H1 (cell line): ENCODE results near the gene TBC1D3B. TPM values are rescaled to one million over a fixed set of nuclear protein-coding genes. Genes with fewer than 3 reads are reported as not detected.

Source experiments
- CTCF ChIA-PET: fragments of 300-600 bp; sonication (Branson Sonifier 250); formaldehyde crosslinking; loops from one replicate; lab custom pipeline; 2021; ENCODE audit not compliant: partially characterized antibody; lab: Charles Lee
- POLR2A ChIA-PET: fragments of 300-600 bp; sonication (Branson Sonifier 250); formaldehyde crosslinking; loops from one replicate; lab custom pipeline; 2021; ENCODE audit warnings: inconsistent platforms; ENCODE audit not compliant: partially characterized antibody; lab: Charles Lee
- DNase-seq, 2 experiments: peaks; one replicate each; pipeline versions ENCODE4 v3.0.0 to v3.0.0-alpha.2; 2010 to 2022; ENCODE audit warnings: low spot score in 2 of 2, low read depth in 1 of 2, mixed read lengths in 1 of 2
- FAIRE-seq: peaks from 2 replicates; lab custom pipeline; 2011; peaks lifted over from hg19 to GRCh38; lab: Jason Lieb, UNC
- H2AFZ ChIP-seq: 2 replicates; pipeline ENCODE4 v1.8.1; 2012; ENCODE audit warnings: low read length, inconsistent platforms
- H2AK5ac ChIP-seq: 2 replicates; pipeline ENCODE4 v1.6.1; 2013; ENCODE audit warnings: low read depth, low read length
- H2BK120ac ChIP-seq: replicated peaks from 2 replicates; pipeline ENCODE3; 2013; ENCODE audit warnings: low read depth, low read length, inconsistent platforms
- H2BK12ac ChIP-seq: 2 replicates; pipeline ENCODE4 v1.6.1; 2013; ENCODE audit warnings: low read depth, low read length
- H2BK15ac ChIP-seq: 2 replicates; pipeline ENCODE4 v1.6.1; 2013; ENCODE audit warnings: low read length
- H2BK20ac ChIP-seq: 2 replicates; pipeline ENCODE4 v1.6.1; 2013; ENCODE audit warnings: low read length
- H2BK5ac ChIP-seq: 2 replicates; pipeline ENCODE4 v1.6.1; 2013; ENCODE audit warnings: low read depth, low read length
- H3K14ac ChIP-seq: 2 replicates; pipeline ENCODE4 v1.6.1; 2013; ENCODE audit warnings: inconsistent platforms; ENCODE audit not compliant: insufficient read length
- H3K18ac ChIP-seq: 2 replicates; pipeline ENCODE4 v1.6.1; 2013; ENCODE audit warnings: low read length; ENCODE audit errors: extremely low read depth
- H3K23ac ChIP-seq: 2 replicates; pipeline ENCODE4 v1.6.1; 2013; ENCODE audit warnings: inconsistent platforms; ENCODE audit not compliant: insufficient read length
- H3K23me2 ChIP-seq: 2 replicates; pipeline ENCODE4 v1.6.1; 2013; ENCODE audit warnings: low read depth, low read length
- H3K27ac ChIP-seq: 2 replicates; pipeline ENCODE4 v1.6.1; 2011; ENCODE audit warnings: low read depth, low read length, inconsistent platforms
- H3K27me3 ChIP-seq, 4 experiments: replicated peaks in 1 of 4; 1 replicate in 1 of 4; 2 replicates in 3 of 4; pipeline versions ENCODE4 v1.6.1 to v1.8.1; 2011 to 2013; ENCODE audit warnings: low read length in 3 of 4, mild to moderate bottlenecking in 3 of 4, inconsistent platforms in 2 of 4, mixed read lengths in 2 of 4, moderate library complexity in 1 of 4; ENCODE audit not compliant: control insufficient read depth in 3 of 4, insufficient read depth in 3 of 4; ENCODE audit errors: extremely low read depth in 1 of 4
- H3K36me3 ChIP-seq, 4 experiments: 2 replicates each; pipeline versions ENCODE4 v1.6.1 to v1.8.1; 2011 to 2013; ENCODE audit warnings: mild to moderate bottlenecking in 4 of 4, low read length in 3 of 4, moderate library complexity in 2 of 4, control low read depth in 1 of 4, inconsistent platforms in 1 of 4; ENCODE audit not compliant: insufficient read depth in 4 of 4, control insufficient read depth in 2 of 4
- H3K4ac ChIP-seq: replicated peaks from 2 replicates; pipeline ENCODE3; 2013; ENCODE audit warnings: low read length, low read depth, mixed read lengths, inconsistent platforms; ENCODE audit not compliant: insufficient read length
- H3K4me1 ChIP-seq, 4 experiments: replicated peaks in 1 of 4; 1 replicate in 1 of 4; 2 replicates in 3 of 4; pipeline versions ENCODE4 v1.6.1 to v1.8.1; 2011 to 2013; ENCODE audit warnings: low read length in 3 of 4, inconsistent platforms in 2 of 4, mixed read lengths in 1 of 4; ENCODE audit not compliant: insufficient read depth in 4 of 4, control insufficient read depth in 3 of 4
- H3K4me2 ChIP-seq, 2 experiments: 2 replicates each; pipeline versions ENCODE4 v1.6.1 to v1.8.1; 2011 to 2013; ENCODE audit warnings: low read depth in 2 of 2, low read length in 2 of 2, control low read depth in 1 of 2, inconsistent platforms in 1 of 2, mild to moderate bottlenecking in 1 of 2; ENCODE audit not compliant: insufficient read depth in 1 of 2
- H3K4me3 ChIP-seq, 4 experiments: fragments of 200-600, 300-600 bp in 1 of 4; sonication (generic), shearing (Covaris generic), sonication (Bioruptor Twin) in 1 of 4; 2 replicates each; pipeline versions ENCODE4 v1.5.1 to v1.8.1; 2011 to 2016; ENCODE audit warnings: low read length in 4 of 4, low read depth in 3 of 4, control low read depth in 2 of 4, inconsistent platforms in 2 of 4, mild to moderate bottlenecking in 2 of 4, mixed read lengths in 1 of 4, moderate library complexity in 1 of 4; ENCODE audit not compliant: insufficient read depth in 2 of 4; ENCODE audit errors: extremely low read depth in 1 of 4
- H3K56ac ChIP-seq: replicated peaks from 2 replicates; pipeline ENCODE3; 2013; ENCODE audit warnings: low read depth, mild to moderate bottlenecking, mixed read lengths, low read length, inconsistent platforms; ENCODE audit not compliant: insufficient read length
- H3K79me1 ChIP-seq: 2 replicates; pipeline ENCODE4 v1.6.1; 2013; ENCODE audit warnings: low read depth, low read length, control low read depth
- H3K79me2 ChIP-seq, 2 experiments: 2 replicates each; pipeline versions ENCODE4 v1.6.1 to v1.8.1; 2012 to 2013; ENCODE audit warnings: low read length in 2 of 2, mild to moderate bottlenecking in 2 of 2, inconsistent platforms in 1 of 2; ENCODE audit not compliant: insufficient read depth in 2 of 2, control insufficient read depth in 1 of 2
- H3K9ac ChIP-seq, 4 experiments: replicated peaks in 1 of 4; 1 replicate in 1 of 4; 2 replicates in 3 of 4; pipeline versions ENCODE4 v1.6.1 to v1.8.1; 2011 to 2013; ENCODE audit warnings: low read depth in 3 of 4, low read length in 3 of 4, control low read depth in 2 of 4, mild to moderate bottlenecking in 2 of 4, moderate library complexity in 2 of 4, inconsistent platforms in 1 of 4; ENCODE audit errors: extremely low read depth in 1 of 4
- H3K9me3 ChIP-seq, 2 experiments: 2 replicates each; pipeline versions ENCODE4 v1.6.1 to v1.8.1; 2012 to 2013; ENCODE audit warnings: mild to moderate bottlenecking in 2 of 2, moderate library complexity in 2 of 2, control low read depth in 1 of 2, inconsistent platforms in 1 of 2, low read depth in 1 of 2, low read length in 1 of 2, mixed read lengths in 1 of 2; ENCODE audit not compliant: insufficient read depth in 2 of 2
- H4K20me1 ChIP-seq, 2 experiments: replicated peaks in 1 of 2; 2 replicates each; pipeline versions ENCODE3 to v1.8.1; 2011 to 2013; ENCODE audit warnings: inconsistent platforms in 2 of 2, low read length in 2 of 2, mild to moderate bottlenecking in 1 of 2; ENCODE audit not compliant: insufficient read depth in 2 of 2, control insufficient read depth in 1 of 2
- H4K5ac ChIP-seq: 2 replicates; pipeline ENCODE4 v1.6.1; 2013; ENCODE audit warnings: low read length, low read depth, mixed read lengths, inconsistent platforms; ENCODE audit not compliant: insufficient read length
- H4K8ac ChIP-seq: 2 replicates; pipeline ENCODE4 v1.8.0; 2013; ENCODE audit warnings: mild to moderate bottlenecking, moderate library complexity, low read length, inconsistent platforms; ENCODE audit not compliant: insufficient read depth; ENCODE audit errors: extremely low read depth
- H4K91ac ChIP-seq: replicated peaks from 2 replicates; pipeline ENCODE3; 2013; ENCODE audit warnings: low read length, mixed read lengths, inconsistent platforms; ENCODE audit not compliant: insufficient read length
- BACH1 ChIP-seq: IDR thresholded peaks from 2 replicates; pipeline ENCODE4 v1.6.1; 2012; ENCODE audit warnings: low read length, improper control_type of control experiment
- BCL11A ChIP-seq, 2 experiments: IDR thresholded peaks; one replicate each; pipeline ENCODE4 v1.6.1; 2011; ENCODE audit warnings: low read depth in 2 of 2, low read length in 2 of 2, mild to moderate bottlenecking in 2 of 2
- CHD1 ChIP-seq: IDR thresholded peaks from 2 replicates; pipeline ENCODE4 v1.6.1; 2012; ENCODE audit warnings: low read depth, low read length, improper control_type of control experiment
- CREB1 ChIP-seq: IDR thresholded peaks from 2 replicates; pipeline ENCODE4 v1.6.1; 2012; ENCODE audit warnings: inconsistent platforms
- JUN ChIP-seq: IDR thresholded peaks from 2 replicates; pipeline ENCODE4 v1.6.1; 2011; ENCODE audit warnings: low read depth, mild to moderate bottlenecking, improper control_type of control experiment, low read length
- KDM4A ChIP-seq: IDR thresholded peaks from one replicate; pipeline ENCODE4 v1.7.1; 2012; ENCODE audit warnings: low read depth, mild to moderate bottlenecking, moderate library complexity, low read length, inconsistent platforms; ENCODE audit not compliant: severe bottlenecking
- PHF8 ChIP-seq: fragments of 200-600 bp; sonication (generic); conservative IDR thresholded peaks from 2 replicates; pipeline ENCODE4 v1.7.1; 2012; ENCODE audit warnings: low read depth, mild to moderate bottlenecking, inconsistent platforms, low read length, moderate library complexity
- POLR2A ChIP-seq, 2 experiments: IDR thresholded peaks; 1 replicate in 1 of 2; 2 replicates in 1 of 2; pipeline ENCODE4 v1.6.1; 2011; ENCODE audit warnings: low read depth in 2 of 2, low read length in 2 of 2, mild to moderate bottlenecking in 2 of 2; ENCODE audit errors: control extremely low read depth in 1 of 2
- SAP30 ChIP-seq: fragments of 300-600 bp; sonication (generic); IDR thresholded peaks from 2 replicates; pipeline ENCODE4 v1.7.1; 2012; ENCODE audit warnings: low read length, moderate library complexity, mild to moderate bottlenecking, inconsistent platforms; ENCODE audit not compliant: insufficient read depth, insufficient replicate concordance
- SIRT6 ChIP-seq: IDR thresholded peaks from one replicate; pipeline ENCODE4 v1.7.1; 2012; ENCODE audit warnings: low read length, inconsistent platforms
- SIX5 ChIP-seq: IDR thresholded peaks from 2 replicates; pipeline ENCODE4 v1.6.1; 2011; ENCODE audit warnings: mild to moderate bottlenecking, low read depth, low read length
- SP4 ChIP-seq: IDR thresholded peaks from 2 replicates; pipeline ENCODE4 v1.6.1; 2012; ENCODE audit warnings: low read length, inconsistent platforms
- SUZ12 ChIP-seq: fragments of 200-600 bp; sonication (generic); IDR thresholded peaks from 2 replicates; pipeline ENCODE4 v1.6.1; 2012; ENCODE audit warnings: mild to moderate bottlenecking, inconsistent platforms, low read length, moderate library complexity, mixed read lengths
- WGBS, 2 experiments: shearing (Covaris generic) in 1 of 2; methylation state at CpG; one replicate each; pipeline versions ENCODE4 v1.1.6 to v1.1.7; 2013 to 2015; ENCODE audit warnings: low lambda C conversion rate in 2 of 2, mixed read lengths in 2 of 2, inconsistent platforms in 1 of 2, low coverage in 1 of 2, missing lambda C conversion rate in 1 of 2; ENCODE audit not compliant: insufficient replicate concordance in 2 of 2, insufficient coverage in 1 of 2, insufficient read length in 1 of 2; ENCODE audit errors: extremely low coverage in 1 of 2, missing lambda C conversion rate in 1 of 2; 5-methylcytosine and 5-hydroxymethylcytosine counted together
- polyA plus RNA-seq, 7 experiments: library from polyadenylated mRNA; depleted of rRNA in 3 of 7; stranded (reverse) in 5 of 7; unstranded in 2 of 7; fragments of >200 nt in 5 of 7; fragments of 200-250 nt in 2 of 7; gene quantifications; 1 replicate in 5 of 7; 2 replicates in 1 of 7; 4 replicates in 1 of 7; pipeline versions ENCODE4 v1.2.1 to v1.2.3, GENCODE V29; 2011 to 2013; ENCODE audit warnings: missing spikeins in 2 of 7, mixed read lengths in 2 of 7
- total RNA-seq: library from RNA; stranded (reverse); fragmentation: NEBNext Ultra II Directional; extraction: Animal tissue kit (Norgen Biotek cat#: 25700); gene quantifications from 2 replicates; pipeline ENCODE4 v1.2.1, GENCODE V29; 2021

The TBC1D3B gene
- total and polyA plus RNA-seq, 2 of the 8 experiments (the other 6 are each of a cell fraction or from before 2014, with no cell fraction given) = 0.54 to 6.2 TPM

DNA sequence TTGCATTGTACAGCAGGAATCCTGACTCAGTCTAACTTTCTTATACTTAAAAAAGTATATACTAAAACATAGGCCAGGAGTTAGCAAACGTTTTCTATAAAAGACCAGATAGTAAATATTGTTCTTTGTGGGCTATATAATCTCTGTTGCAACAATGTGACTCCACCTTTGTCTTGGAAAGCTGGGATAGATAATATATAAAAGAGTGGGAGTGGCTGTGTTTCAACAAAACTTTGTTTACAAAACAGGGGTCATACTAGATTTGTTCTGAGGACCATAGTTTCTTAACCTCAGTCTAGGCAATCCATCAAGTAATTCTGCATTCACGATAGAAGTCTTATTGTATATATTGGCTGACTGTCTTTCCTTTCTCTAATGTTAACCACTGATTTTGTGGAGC lies 9.0 kb upstream of the TBC1D3B start:
- Histone ChIP-seq H3K79me1 (no peaks in the 10 kb centered on the region), H2AK5ac (no peak overlapping the region), H2BK120ac (no peak overlapping the region), H3K4me2 (no peak overlapping the region), H3K4me3 (no peak overlapping the region), H2BK15ac (no peak overlapping the region), H3K9me3 (no peaks in the 10 kb centered on the region), H3K27ac (no peak overlapping the region), H4K20me1 (peaks cover 0 to 2% of the 10 kb centered on the region in 2 experiments), H3K56ac (no peak overlapping the region), H3K9ac (no peak overlapping the region), H2BK20ac (no peak overlapping the region), H3K36me3 (no peaks in the 10 kb centered on the region), H4K91ac (no peak overlapping the region), H3K14ac (no peak overlapping the region), H3K27me3 (peaks cover 3 to 24% (median 15%) of the 10 kb centered on the region in 4 experiments), H3K18ac (no peak overlapping the region), H3K4ac (no peak overlapping the region), H3K23me2 (peaks cover 8% of the 10 kb centered on the region; the same call in 1 of the 2 replicates), H2BK12ac (no peak overlapping the region), H3K4me1 (peaks cover 0 to 8% (median 4%) of the 10 kb centered on the region in 4 experiments; a peak in 4 of 7 replicates), H4K5ac (no peak overlapping the region), H4K8ac (no peak overlapping the region), H2AFZ (no peak overlapping the region), H3K79me2 (no peaks in the 10 kb centered on the region), H3K23ac (no peak overlapping the region), H2BK5ac (no peak overlapping the region)
- TF ChIP-seq CHD1 (no peak), SUZ12 (no peak), SIX5 (no peak), BACH1 (no peak), SP4 (no peak), SIRT6 (no peak), PHF8 (no peak), BCL11A (IDR thresholded peaks at IDR 0.05; ENCODE audit: low read depth in 2 of 2, low read length in 2 of 2) (no peak), CREB1 (no peak), POLR2A (IDR thresholded peaks at IDR 0.05; ENCODE audit: control extremely low read depth in 1 of 2, low read depth in 2 of 2, low read length in 2 of 2) (no peak), JUN (no peak), KDM4A (no peak), SAP30 (no peak)
- POLR2A ChIA-PET = no interaction called here
- 67% methylated on average over 2 of the region's 2 CpGs; no CpG with 5 or more reads in 1 of the 2 experiments for WGBS, 2 experiments
- FAIRE-seq = no peak
- CTCF ChIA-PET = interaction anchor here (1.8 kb wide), 1 partner anchor 10 kb away, joined by 8 read pairs; the partner anchor contains the start of genes CCL3L1 and CCL3L3
- DNase-seq = no peak
